Heart left ventricle (tissue), 16 donors: ENCODE measurements around the gene SCAF4. TPM values are rescaled to one million over a fixed set of nuclear protein-coding genes. Genes with fewer than 3 reads are reported as not detected.

ENCODE experiments used
- ATAC-seq, 4 donors: fragments of 200-7000 bp; cut with Tn5 transposase; one replicate each; pipeline ENCODE4 v1.9.1; 2020 to 2022; ENCODE audit warnings: moderate library complexity in 4 of 4, mild to moderate bottlenecking in 3 of 4, moderate number of reproducible peaks in 1 of 4
- DNase-seq, 5 donors: peaks; one replicate each; pipeline ENCODE4 v3.0.0-alpha.2; 2020
- H3K27ac ChIP-seq, 12 donors: fragments of 200-600 bp; sonication (generic) in 4 of 12; one replicate each; pipeline versions ENCODE4 v1.5.0 to v1.8.0; 2016 to 2022; ENCODE audit warnings: mild to moderate bottlenecking in 2 of 12
- H3K27me3 ChIP-seq, 9 donors: fragments of 200-600 bp; sonication (generic) in 2 of 9; one replicate each; pipeline versions ENCODE4 v1.5.1 to v1.8.0; 2016 to 2022; ENCODE audit warnings: mild to moderate bottlenecking in 3 of 9
- H3K36me3 ChIP-seq, 9 donors: fragments of 200-600 bp; sonication (generic) in 2 of 9; one replicate each; pipeline versions ENCODE4 v1.5.0 to v1.8.0; 2018 to 2022; ENCODE audit warnings: mild to moderate bottlenecking in 2 of 9
- H3K4me1 ChIP-seq, 12 donors: fragments of 200-600 bp; sonication (generic) in 4 of 12; one replicate each; pipeline versions ENCODE4 v1.5.0 to v1.8.0; 2016 to 2022; ENCODE audit warnings: mild to moderate bottlenecking in 3 of 12
- H3K4me3 ChIP-seq, 12 donors: fragments of 200-600 bp; sonication (generic) in 4 of 12; one replicate each; pipeline versions ENCODE4 v1.5.0 to v1.8.0; 2017 to 2022; ENCODE audit warnings: mild to moderate bottlenecking in 9 of 12, moderate library complexity in 4 of 12
- H3K9me3 ChIP-seq, 12 donors: fragments of 200-600 bp; sonication (generic) in 4 of 12; one replicate each; pipeline versions ENCODE4 v1.5.0 to v1.8.0; 2016 to 2022; ENCODE audit warnings: mild to moderate bottlenecking in 1 of 12
- POLR2A ChIP-seq, 2 donors: fragments of 450-650 bp; IDR thresholded peaks; one replicate each; pipeline ENCODE4 v1.6.1; 2017; ENCODE audit warnings: antibody characterized with exemption in 2 of 2, mild to moderate bottlenecking in 2 of 2, moderate library complexity in 2 of 2
- WGBS, 4 donors: extraction: QIAGEN DNeasy Blood & Tissue Kit in 2 of 4; methylation state at CpG; one replicate each; pipeline versions ENCODE4 v1.1.5 to v1.1.7; 2013 to 2018; 5-methylcytosine and 5-hydroxymethylcytosine counted together
- intact Hi-C, 10 donors: fragments of 100-400 bp; cut with DNase I; formaldehyde crosslinking; loops; one replicate each; pipeline versions ENCODE4 v1.11.1 to v1.14.2; 2022
- polyA plus RNA-seq, 2 donors: library from polyadenylated mRNA; stranded (reverse); fragments of 200-250 nt; gene quantifications; one replicate each; pipeline ENCODE4 v1.2.3, GENCODE V29; 2013
- total RNA-seq, 9 donors: library from RNA; depleted of rRNA in 2 of 9; stranded (reverse); fragments of >200 nt in 2 of 9; fragmentation: NEBNext Ultra II Directional in 3 of 9; extraction: Animal tissue kit (Norgen Biotek cat#: 25700) in 3 of 9; gene quantifications; one replicate each; pipeline versions ENCODE4 v1.1.0 to v1.2.4, GENCODE V29; 2016 to 2023
- TF ChIP-seq, protein P1 (sequence below), 12 donors: fragments of 200-600 bp; sonication (generic) in 4 of 12; IDR thresholded peaks; one replicate each; pipeline versions ENCODE4 v1.5.0 to v1.8.0; 2018 to 2022; ENCODE audit warnings: antibody characterized with exemption in 12 of 12, mild to moderate bottlenecking in 5 of 12
- donor health status: ischemic (EF 13 %, LVEDD 7.1; RV severe dilation, severe dysfunction).
- donor health status: healthy with polysubstance abuse.
- donor health status: DM: no; HTN: yes; CAD: no.
- donor health status: DM: no; HTN: no; CAD: no.
- donor health status: ischemic (EF 25% LVEDD 6.9; RV normal size, moderate dysfunction).
- donor health status: ischemic (EF 25% LVEDD 5.7; RV mildly dilated, moderate dysfunction).
- donor health status: healthy.
- donor health status: DM: yes; HTN: yes; CAD: no.
- donor health status: ischemic (EF 35%, LVEDD 5.7; RV mildly dilated, moderate dysfunction).
- donor health status: nonischemic (EF 11% LVEDD 7.7; RV severe dilation, severe dysfunction).
- donor health status: DM: yes; HTN: yes; CAD: no.
- donor health status: PGD.
- donor health status: ischemic (EF 29% LVEDD 5.4; RV normal size, mild dysfunction).
- donor health status: nonischemic (EF 23%, LVEDD 6.1; RV moderate dilation, normal function).

SCAF4 gene
- total and polyA plus RNA-seq, 11 donors = 7.8 to 25.8 (median 17.3) TPM

DNA sequence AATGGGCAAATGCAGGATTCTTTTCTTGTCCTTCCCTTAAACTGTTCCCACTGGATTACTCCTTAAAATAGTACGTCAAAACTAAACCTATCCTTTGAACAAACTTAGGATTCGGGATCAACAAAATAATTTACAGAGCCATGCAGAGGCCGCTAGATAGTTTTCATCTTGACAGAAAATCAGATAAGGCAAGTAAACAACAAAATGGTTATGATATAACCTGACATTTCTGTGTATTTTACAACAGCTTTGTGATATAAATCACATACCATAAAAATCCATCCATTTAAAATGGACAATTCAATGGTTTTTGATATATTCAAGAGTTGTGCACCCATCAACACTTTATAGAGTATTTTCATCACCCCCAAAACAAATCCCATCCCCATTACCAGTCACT is 11.2 kb downstream of the SCAF4 start:
- DNase-seq (no peak), ATAC-seq (no peak)
- H3K4me3 ChIP-seq = no peak overlapping the region
- WGBS, 4 donors = 85 to 88% (median 86%) methylated on average over 3 of the region's 3 CpGs
- peaks cover 0 to 61% (median 31%) of the 10 kb centered on the region in 12 donors for H3K4me1 ChIP-seq
- TF ChIP-seq POLR2A (IDR thresholded peaks at IDR 0.05) = no peak
- TF ChIP-seq, protein P1, sequence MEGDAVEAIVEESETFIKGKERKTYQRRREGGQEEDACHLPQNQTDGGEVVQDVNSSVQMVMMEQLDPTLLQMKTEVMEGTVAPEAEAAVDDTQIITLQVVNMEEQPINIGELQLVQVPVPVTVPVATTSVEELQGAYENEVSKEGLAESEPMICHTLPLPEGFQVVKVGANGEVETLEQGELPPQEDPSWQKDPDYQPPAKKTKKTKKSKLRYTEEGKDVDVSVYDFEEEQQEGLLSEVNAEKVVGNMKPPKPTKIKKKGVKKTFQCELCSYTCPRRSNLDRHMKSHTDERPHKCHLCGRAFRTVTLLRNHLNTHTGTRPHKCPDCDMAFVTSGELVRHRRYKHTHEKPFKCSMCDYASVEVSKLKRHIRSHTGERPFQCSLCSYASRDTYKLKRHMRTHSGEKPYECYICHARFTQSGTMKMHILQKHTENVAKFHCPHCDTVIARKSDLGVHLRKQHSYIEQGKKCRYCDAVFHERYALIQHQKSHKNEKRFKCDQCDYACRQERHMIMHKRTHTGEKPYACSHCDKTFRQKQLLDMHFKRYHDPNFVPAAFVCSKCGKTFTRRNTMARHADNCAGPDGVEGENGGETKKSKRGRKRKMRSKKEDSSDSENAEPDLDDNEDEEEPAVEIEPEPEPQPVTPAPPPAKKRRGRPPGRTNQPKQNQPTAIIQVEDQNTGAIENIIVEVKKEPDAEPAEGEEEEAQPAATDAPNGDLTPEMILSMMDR (IDR thresholded peaks at IDR 0.05) = no peak
- no peaks in the 10 kb centered on the region for H3K36me3 ChIP-seq
- intact Hi-C loops = no loop called here
- H3K27me3 ChIP-seq = no peaks in the 10 kb centered on the region
- H3K9me3 ChIP-seq = no peaks in the 10 kb centered on the region
- no peak overlapping the region for H3K27ac ChIP-seq

GRCh38 chr21:31720330-31720729 is 11.6 kb downstream of the SCAF4 start:
- TF ChIP-seq, protein P1 (IDR thresholded peaks at IDR 0.05) = no peak
- TF ChIP-seq POLR2A (IDR thresholded peaks at IDR 0.05) = no peak
- DNase-seq (no peak), ATAC-seq (no peak)
- Histone ChIP-seq H3K27me3 (no peaks in the 10 kb centered on the region), H3K9me3 (no peaks in the 10 kb centered on the region), H3K36me3 (no peaks in the 10 kb centered on the region), H3K4me1 (peaks cover 0 to 62% (median 34%) of the 10 kb centered on the region in 12 donors), H3K27ac (no peak overlapping the region), H3K4me3 (no peak overlapping the region)
- intact Hi-C loops = no loop called here
- 48 to 57% (median 52%) methylated on average over 2 of the region's 2 CpGs for WGBS, 4 donors

DNA sequence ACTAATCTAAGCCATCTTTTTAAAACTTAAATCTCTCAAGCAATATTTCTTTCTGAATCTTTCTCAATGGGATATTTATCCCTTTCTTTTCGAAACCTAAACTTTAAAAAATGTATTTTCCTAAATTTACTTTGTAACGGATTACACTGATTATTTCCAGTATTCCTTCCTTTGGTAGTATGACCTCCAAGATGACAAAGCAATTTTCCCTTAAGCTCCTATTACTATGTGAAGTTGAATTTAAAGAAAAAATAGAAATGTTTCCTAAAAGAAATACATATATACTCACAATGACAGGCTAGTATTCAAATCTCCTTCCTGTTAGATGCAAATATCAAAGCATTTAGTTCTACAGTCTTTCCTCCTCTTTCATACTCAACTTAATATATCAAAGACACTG is 15.8 kb downstream of the SCAF4 start:
- DNase-seq (no peak), ATAC-seq (no peak)
- H3K27me3 ChIP-seq = no peaks in the 10 kb centered on the region
- no peak overlapping the region for H3K4me3 ChIP-seq
- H3K4me1 ChIP-seq = peaks cover 0 to 58% (median 40%) of the 10 kb centered on the region in 12 donors
- TF ChIP-seq, protein P1 (IDR thresholded peaks at IDR 0.05) = no peak
- TF ChIP-seq POLR2A (IDR thresholded peaks at IDR 0.05) = no peak
- no peaks in the 10 kb centered on the region for H3K9me3 ChIP-seq
- 79 to 90% (median 86%) methylated on average over 2 of the region's 2 CpGs for WGBS, 4 donors
- no peaks in the 10 kb centered on the region for H3K36me3 ChIP-seq
- no peak overlapping the region for H3K27ac ChIP-seq
- intact Hi-C loops = no loop called here

- Histone ChIP-seq H3K27ac (no peak overlapping the region), H3K9me3 (no peaks in the 10 kb centered on the region), H3K4me1 (peaks cover 0 to 60% (median 42%) of the 10 kb centered on the region in 12 donors), H3K27me3 (no peaks in the 10 kb centered on the region), H3K4me3 (no peak overlapping the region), H3K36me3 (no peaks in the 10 kb centered on the region)
- TF ChIP-seq, protein P1 (IDR thresholded peaks at IDR 0.05) = no peak
- no peak for TF ChIP-seq POLR2A (IDR thresholded peaks at IDR 0.05)
- intact Hi-C loops = no loop called here
- 74 to 87% (median 79%) methylated on average over 5 of the region's 5 CpGs for WGBS, 4 donors
- ATAC-seq (peak in 1 of 4 donors; percentile 24), DNase-seq (no peak)
These were observed 17.1 kb downstream of the SCAF4 start for GRCh38 chr21:31714741-31715365.
